Chondrocyte (in vitro differentiated cells): ENCODE data around the gene AKNAD1. TPM values are rescaled to one million over a fixed set of nuclear protein-coding genes. Genes with fewer than 3 reads are reported as not detected.

Source experiments
- DNase-seq: peaks from one replicate; pipeline ENCODE4 v3.0.0; 2021; ENCODE audit warnings: mixed read lengths, low spot score
- H3K27ac Mint-ChIP-seq: one replicate; pipeline ENCODE4 v1.8.0; 2021; ENCODE audit warnings: mild to moderate bottlenecking, moderate library complexity, mixed read lengths; ENCODE audit not compliant: unreplicated experiment
- H3K27me3 Mint-ChIP-seq: 2 replicates; pipeline ENCODE4 v1.8.0; 2021; ENCODE audit warnings: low read depth, mixed read lengths
- H3K36me3 Mint-ChIP-seq: 2 replicates; pipeline ENCODE4 v1.8.0; 2021; ENCODE audit warnings: low read depth, mixed read lengths
- H3K4me1 Mint-ChIP-seq: 2 replicates; pipeline ENCODE4 v1.8.0; 2021; ENCODE audit warnings: low read depth, mild to moderate bottlenecking, mixed read lengths
- H3K4me3 Mint-ChIP-seq: one replicate; pipeline ENCODE4 v1.8.0; 2021; ENCODE audit warnings: mild to moderate bottlenecking, moderate library complexity, mixed read lengths; ENCODE audit not compliant: unreplicated experiment
- H3K9me3 Mint-ChIP-seq: 2 replicates; pipeline ENCODE4 v1.8.0; 2021; ENCODE audit warnings: low read depth, mixed read lengths
- CTCF ChIP-seq: fragments of 200-600 bp; sonication (generic); IDR thresholded peaks from 2 replicates; pipeline ENCODE4 v1.5.0; 2021; ENCODE audit warnings: antibody characterized with exemption, mild to moderate bottlenecking, moderate library complexity
- long read RNA-seq: library from polyadenylated mRNA; stranded (forward); transcript quantifications from one replicate; pipeline ENCODE4 v2.0.0, GENCODE V29; 2021
- total RNA-seq: library from RNA; stranded (reverse); gene quantifications from 3 replicates; pipeline ENCODE4 v1.2.1, GENCODE V29; 2021

The AKNAD1 gene
- 0.45 TPM in 1 of 3 replicates, not detected in the others for total RNA-seq
- long read RNA-seq, partial matches to known transcripts: 0 of 1 reads
- long read RNA-seq, other reads (novel, unspliced or antisense): 1 of 1 reads

GRCh38 chr1:108856994-108857393 is at the start of gene AKNAD1:
TSS of gene AKNAD1 (minus strand) at chr1:108857094. CDS start at chr1:108852664, 4,430 bp downstream.
- no peak within 1 kb of the TSS for H3K4me3 Mint-ChIP-seq
- no peaks in the 10 kb centered on the region for H3K9me3 Mint-ChIP-seq
- H3K27ac Mint-ChIP-seq: no peak within 1 kb of the TSS
- no peak for TF ChIP-seq CTCF
- peaks cover 21% of the 10 kb centered on the region for H3K4me1 Mint-ChIP-seq
- no peaks in the 10 kb centered on the region for H3K27me3 Mint-ChIP-seq
- no peaks in the 10 kb centered on the region for H3K36me3 Mint-ChIP-seq
- no peak for DNase-seq

- DNase-seq: no peak
- H3K9me3 Mint-ChIP-seq: no peaks in the 10 kb centered on the region
- no peak overlapping the region for H3K27ac Mint-ChIP-seq
- H3K4me3 Mint-ChIP-seq: no peak overlapping the region
- H3K27me3 Mint-ChIP-seq: no peaks in the 10 kb centered on the region
- TF ChIP-seq CTCF: no peak
- H3K4me1 Mint-ChIP-seq: peaks cover 10% of the 10 kb centered on the region
- H3K36me3 Mint-ChIP-seq: peaks cover 13% of the 10 kb centered on the region
Observed at GRCh38 chr1:108901106-108901505, 44.2 kb upstream of the AKNAD1 start.

- Mint-ChIP-seq H3K9me3 (no peaks in the 10 kb centered on the region), H3K36me3 (peaks cover 3% of the 10 kb centered on the region), H3K4me3 (no peak overlapping the region), H3K4me1 (peaks cover 15% of the 10 kb centered on the region), H3K27ac (peak overlapping the region; percentile 39), H3K27me3 (no peaks in the 10 kb centered on the region)
- TF ChIP-seq CTCF: peak; percentile 94
- DNase-seq: no peak
Observed at GRCh38 chr1:108897865-108898720, 41.2 kb upstream of the AKNAD1 start.

GRCh38 chr1:108896146-108897145 is 39.6 kb upstream of the AKNAD1 start:
- Mint-ChIP-seq H3K36me3 (peaks cover 3% of the 10 kb centered on the region), H3K4me3 (no peak overlapping the region), H3K9me3 (no peaks in the 10 kb centered on the region), H3K27me3 (no peaks in the 10 kb centered on the region), H3K27ac (peak overlapping the region; percentile 29), H3K4me1 (peaks cover 29% of the 10 kb centered on the region)
- TF ChIP-seq CTCF: no peak
- DNase-seq: no peak

GRCh38 chr1:108893141-108893530 is 36.2 kb upstream of the AKNAD1 start:
- Mint-ChIP-seq H3K36me3 (no peaks in the 10 kb centered on the region), H3K4me1 (peaks cover 44% of the 10 kb centered on the region), H3K9me3 (no peaks in the 10 kb centered on the region), H3K27me3 (no peaks in the 10 kb centered on the region), H3K27ac (peak overlapping the region; percentile 74), H3K4me3 (no peak overlapping the region)
- TF ChIP-seq CTCF: no peak
- DNase-seq: no peak
